Transverse colon (tissue), 4 donors: ENCODE data around the gene CLUH. TPM values are rescaled to one million over a fixed set of nuclear protein-coding genes. Genes with fewer than 3 reads are reported as not detected.
"Not testable (repeated sequence)": the region's sequence is repeated elsewhere in the genome, so short reads cannot be mapped to it uniquely, and the experiment has no call there.

ENCODE experiments used
- DNase-seq: peaks from one replicate; pipeline ENCODE4 v3.0.0-alpha.2; 2019
- H3K27ac ChIP-seq, 4 donors: fragments of 200-600 bp; sonication (generic); 2 replicates each; pipeline ENCODE4 v1.5.1; 2016 to 2018; ENCODE audit warnings: inconsistent platforms in 4 of 4
- H3K27me3 ChIP-seq: fragments of 200-600 bp; sonication (generic); 2 replicates; pipeline ENCODE4 v1.5.1; 2017; ENCODE audit warnings: inconsistent platforms
- H3K36me3 ChIP-seq, 4 donors: fragments of 200-600 bp; sonication (generic); 2 replicates each; pipeline ENCODE4 v1.5.1; 2017 to 2019; ENCODE audit warnings: inconsistent platforms in 4 of 4
- H3K4me1 ChIP-seq, 4 donors: fragments of 200-600 bp; sonication (generic); 2 replicates each; pipeline ENCODE4 v1.5.1; 2017 to 2020; ENCODE audit warnings: inconsistent platforms in 4 of 4
- H3K4me3 ChIP-seq, 4 donors: fragments of 200-600 bp; sonication (generic); 1 replicate in 1 of 4; 2 replicates in 3 of 4; pipeline versions ENCODE4 v1.5.1 to v1.6.1; 2017 to 2019; ENCODE audit warnings: inconsistent platforms in 4 of 4
- H3K9me3 ChIP-seq, 2 donors: fragments of 200-600 bp; sonication (generic); 2 replicates each; pipeline ENCODE4 v1.5.1; 2017 to 2019; ENCODE audit warnings: inconsistent platforms in 2 of 2
- CTCF ChIP-seq, 5 experiments: fragments of 200-600 bp in 3 of 5; fragments of 450-650 bp in 2 of 5; sonication (generic) in 3 of 5; IDR thresholded peaks; 1 replicate in 2 of 5; 2 replicates in 3 of 5; pipeline ENCODE4 v1.5.1; 2016 to 2017; ENCODE audit warnings: antibody characterized with exemption in 5 of 5, inconsistent platforms in 3 of 5, mild to moderate bottlenecking in 2 of 5, moderate library complexity in 1 of 5
- EP300 ChIP-seq: sonication (generic); formaldehyde crosslinking; IDR thresholded peaks from one replicate; pipeline ENCODE4 v1.6.1; 2017; ENCODE audit warnings: antibody characterized with exemption, low read depth
- POLR2A ChIP-seq: fragments of 450-650 bp; IDR thresholded peaks from one replicate; pipeline ENCODE4 v1.6.1; 2016; ENCODE audit warnings: antibody characterized with exemption, mild to moderate bottlenecking, moderate library complexity
- POLR2AphosphoS5 ChIP-seq, 3 donors: sonication (generic); formaldehyde crosslinking; IDR thresholded peaks; one replicate each; pipeline ENCODE4 v1.6.1; 2016; ENCODE audit warnings: antibody characterized with exemption in 3 of 3
- WGBS, 2 donors: methylation state at CpG; one replicate each; pipeline ENCODE4 v1.1.5; 2018; ENCODE audit warnings: low coverage in 1 of 2; 5-methylcytosine and 5-hydroxymethylcytosine counted together
- in situ Hi-C, 4 donors: fragments of 200-750 bp; cut with MboI; loops; one replicate each; pipeline versions ENCODE4 v1.15.0 to v1.15.1; 2017; ENCODE audit warnings: low sequenced_read_pairs in 3 of 4, low pct_ligation_motif_present in 1 of 4, low pct_unique_long_range_greater_than_20kb in 1 of 4
- intact Hi-C: fragments of 100-400 bp; cut with DNase I; formaldehyde crosslinking; loops from one replicate; pipeline ENCODE4 v1.15.1; 2023; ENCODE audit warnings: low total_unique reads
- total RNA-seq, 4 donors: library from RNA; depleted of rRNA; stranded (reverse); fragments of >200 nt; gene quantifications; one replicate each; pipeline ENCODE4 v1.1.0, GENCODE V29; 2016

CLUH gene
- total RNA-seq, 4 donors from 2014 or later = 127 to 1,072 (median 208) TPM

GRCh38 chr17:2656283-2656682, 55.3 kb downstream of the CLUH start:
- no peaks in the 10 kb centered on the region for H3K9me3 ChIP-seq

GRCh38 chr17:2655546-2655945, 56.0 kb downstream of the CLUH start:
- Histone ChIP-seq H3K27ac (no peak overlapping the region), H3K9me3 (no peaks in the 10 kb centered on the region), H3K4me1 (peaks cover 0 to 12% (median 6%) of the 10 kb centered on the region in 4 donors), H3K27me3 (no peaks in the 10 kb centered on the region), H3K4me3 (no peak overlapping the region), H3K36me3 (no peaks in the 10 kb centered on the region)
- in situ Hi-C loops (no loop called here), intact Hi-C loops (no loop called here)
- 77 to 85% methylated on average over 6 to 7 of the region's 7 CpGs for WGBS, 2 donors
- no peak for DNase-seq
- no peak for TF ChIP-seq POLR2AphosphoS5 (IDR thresholded peaks at IDR 0.05)
- no peak for TF ChIP-seq CTCF (IDR thresholded peaks at IDR 0.05)
- no peak for TF ChIP-seq POLR2A
- TF ChIP-seq EP300 = no peak

More at GRCh38 chr17:2656283-2656682, 55.3 kb downstream of the CLUH start:
- peaks cover 0 to 9% (median 5%) of the 10 kb centered on the region in 4 donors for H3K4me1 ChIP-seq
- no peaks in the 10 kb centered on the region for H3K27me3 ChIP-seq
- H3K36me3 ChIP-seq = no peaks in the 10 kb centered on the region
- no peak for DNase-seq
- WGBS, 2 donors = 0% methylated on average over 1 of the region's 1 CpG; no CpG with 5 or more reads in 1 of the 2 donors
- no peak for TF ChIP-seq CTCF (IDR thresholded peaks at IDR 0.05)
- TF ChIP-seq POLR2A = no peak
- TF ChIP-seq POLR2AphosphoS5 (IDR thresholded peaks at IDR 0.05) = no peak
- no peak for TF ChIP-seq EP300
- no peak overlapping the region for H3K27ac ChIP-seq
- in situ Hi-C loops = no loop called here
- H3K4me3 ChIP-seq = no peak overlapping the region
- intact Hi-C loops = no loop called here

DNA sequence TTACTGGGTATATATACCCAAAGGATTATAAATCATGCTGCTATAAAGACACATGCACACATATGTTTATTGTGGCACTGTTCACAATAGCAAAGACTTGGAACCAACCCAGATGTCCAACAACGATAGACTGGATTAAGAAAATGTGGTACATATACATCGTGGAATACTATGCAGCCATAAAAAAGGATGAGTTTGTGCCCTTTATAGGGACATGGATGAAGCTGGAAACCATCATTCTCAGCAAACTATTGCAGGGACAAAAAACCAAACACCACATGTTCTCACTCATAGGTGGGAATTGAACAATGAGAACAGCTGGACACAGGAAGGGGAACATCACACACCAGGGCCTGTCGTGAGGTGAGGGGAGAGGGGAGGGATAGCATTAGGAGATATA, 58.7 kb downstream of the CLUH start:
- intact Hi-C loops, H3K36me3 ChIP-seq, H3K4me3 ChIP-seq, H3K27ac ChIP-seq, DNase-seq, in situ Hi-C loops, H3K9me3 ChIP-seq, H3K27me3 ChIP-seq: not testable (repeated sequence)
- peaks cover 0 to 11% (median 0%) of the 10 kb centered on the region in 4 donors for H3K4me1 ChIP-seq
- 83 to 92% methylated on average over 3 of the region's 3 CpGs for WGBS, 2 donors

DNA sequence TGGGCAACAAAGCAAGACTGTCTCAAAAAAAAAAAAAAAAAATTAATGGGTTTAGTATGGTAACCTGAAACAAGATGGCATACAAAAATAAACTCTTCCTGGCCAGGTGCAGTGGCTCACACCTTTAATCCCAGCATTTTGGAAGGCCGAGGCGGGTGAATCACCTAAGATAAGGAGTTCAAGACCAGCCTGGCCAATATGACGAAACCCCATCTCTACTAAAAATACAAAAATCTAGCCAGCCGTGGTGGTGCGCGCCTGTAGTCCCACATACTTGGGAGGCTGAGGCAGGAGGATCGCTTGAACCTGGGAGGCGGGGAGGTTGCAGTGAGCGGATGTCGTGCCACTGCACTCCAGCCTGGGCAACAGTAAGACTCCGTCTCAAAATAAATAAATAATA, 62.4 kb downstream of the CLUH start:
- no peak for TF ChIP-seq EP300
- TF ChIP-seq POLR2A = no peak
- TF ChIP-seq POLR2AphosphoS5 (IDR thresholded peaks at IDR 0.05) = no peak
- no peak for TF ChIP-seq CTCF (IDR thresholded peaks at IDR 0.05)
- DNase-seq = no peak
- intact Hi-C loops (no loop called here), in situ Hi-C loops (no loop called here)
- no peaks in the 10 kb centered on the region for H3K27me3 ChIP-seq
- WGBS, 2 donors = 95 to 99% methylated on average over 10 to 11 of the region's 11 CpGs
- H3K4me1 ChIP-seq = peaks cover 0 to 7% (median 0%) of the 10 kb centered on the region in 4 donors
- no peak overlapping the region for H3K27ac ChIP-seq
- H3K9me3 ChIP-seq = no peaks in the 10 kb centered on the region
- peaks cover 0 to under 1% (median 0%) of the 10 kb centered on the region in 4 donors for H3K36me3 ChIP-seq
- no peak overlapping the region for H3K4me3 ChIP-seq

- WGBS, 2 donors = 75 to 95% methylated on average over 4 to 6 of the region's 6 CpGs
- in situ Hi-C loops = no loop called here
- peaks cover 0 to 6% (median 0%) of the 10 kb centered on the region in 4 donors for H3K36me3 ChIP-seq
- H3K27ac ChIP-seq = no peak overlapping the region
- H3K27me3 ChIP-seq = no peaks in the 10 kb centered on the region
- DNase-seq = no peak
- peaks cover 0 to 7% (median 2%) of the 10 kb centered on the region in 4 donors for H3K4me1 ChIP-seq
- no peak overlapping the region for H3K4me3 ChIP-seq
- H3K9me3 ChIP-seq = no peaks in the 10 kb centered on the region
- intact Hi-C loops = no loop called here
- TF ChIP-seq POLR2A (no peak), CTCF (IDR thresholded peaks at IDR 0.05) (no peak), POLR2AphosphoS5 (IDR thresholded peaks at IDR 0.05) (no peak), EP300 (no peak)
These were observed 63.6 kb downstream of the CLUH start for GRCh38 chr17:2647957-2648356.
